Endodermal cell (in vitro differentiated cells): ENCODE measurements around the gene FRY. TPM values are rescaled to one million over a fixed set of nuclear protein-coding genes. Genes with fewer than 3 reads are reported as not detected.

Experiments used
- DNase-seq: peaks from one replicate; pipeline ENCODE4 v3.0.0-alpha.2; 2017
- H3K27ac ChIP-seq: 2 replicates; pipeline ENCODE4 v1.5.1; 2013; ENCODE audit warnings: mild to moderate bottlenecking, low read depth, low read length, moderate library complexity
- H3K27me3 ChIP-seq: 2 replicates; pipeline ENCODE4 v1.6.1; 2013; ENCODE audit warnings: mild to moderate bottlenecking, low read length, moderate library complexity; ENCODE audit not compliant: insufficient read depth, control insufficient read depth, poor library complexity, severe bottlenecking
- H3K36me3 ChIP-seq: 2 replicates; pipeline ENCODE4 v1.7.0; 2013; ENCODE audit warnings: mild to moderate bottlenecking, low read length, moderate library complexity; ENCODE audit not compliant: control insufficient read depth, insufficient read depth
- H3K4me1 ChIP-seq: one replicate; pipeline ENCODE4 v1.7.0; 2013; ENCODE audit warnings: low read length; ENCODE audit not compliant: control insufficient read depth, insufficient read depth
- H3K4me3 ChIP-seq: 2 replicates; pipeline ENCODE4 v1.5.1; 2013; ENCODE audit warnings: mild to moderate bottlenecking, low read length, moderate library complexity
- H3K9ac ChIP-seq: 2 replicates; pipeline ENCODE4 v1.6.1; 2013; ENCODE audit warnings: mild to moderate bottlenecking, low read length, moderate library complexity; ENCODE audit not compliant: poor library complexity, severe bottlenecking; ENCODE audit errors: extremely low read depth
- H3K9me3 ChIP-seq: 2 replicates; pipeline ENCODE4 v1.6.1; 2013; ENCODE audit warnings: mild to moderate bottlenecking, low read length, moderate library complexity; ENCODE audit not compliant: control insufficient read depth
- H3K27ac Mint-ChIP-seq: 2 replicates; pipeline ENCODE4 v1.8.0; 2020; ENCODE audit warnings: mixed read lengths
- H3K27me3 Mint-ChIP-seq: 2 replicates; pipeline ENCODE4 v1.8.0; 2021; ENCODE audit warnings: mild to moderate bottlenecking, mixed read lengths; ENCODE audit not compliant: insufficient read depth
- H3K36me3 Mint-ChIP-seq: 2 replicates; pipeline ENCODE4 v1.8.0; 2020; ENCODE audit warnings: low read depth, mixed read lengths
- H3K4me1 Mint-ChIP-seq: 2 replicates; pipeline ENCODE4 v1.8.0; 2020; ENCODE audit warnings: mixed read lengths
- H3K4me3 Mint-ChIP-seq: 2 replicates; pipeline ENCODE4 v1.8.0; 2020; ENCODE audit warnings: mild to moderate bottlenecking, moderate library complexity, mixed read lengths
- H3K9me3 Mint-ChIP-seq: 2 replicates; pipeline ENCODE4 v1.8.0; 2020; ENCODE audit warnings: mild to moderate bottlenecking, mixed read lengths
- CTCF ChIP-seq: fragments of 200-600 bp; sonication (generic); conservative IDR thresholded peaks from 2 replicates; pipeline ENCODE4 v1.5.0; 2021; ENCODE audit warnings: antibody characterized with exemption, mild to moderate bottlenecking
- WGBS, 2 experiments: methylation state at CpG; one replicate each; pipeline versions ENCODE4 v1.1.5 to v1.1.7; 2013; ENCODE audit warnings: missing lambda C conversion rate in 2 of 2, mixed read lengths in 1 of 2; ENCODE audit not compliant: insufficient coverage in 1 of 2, insufficient read length in 1 of 2; 5-methylcytosine and 5-hydroxymethylcytosine counted together
- total RNA-seq, 2 donors: library from RNA; stranded (reverse); fragmentation: NEBNext Ultra II Directional in 1 of 2; extraction: Animal tissue kit (Norgen Biotek cat#: 25700) in 1 of 2; gene quantifications; 2 replicates in 1 of 2; 3 replicates in 1 of 2; pipeline ENCODE4 v1.2.1, GENCODE V29; 2021

FRY gene
- total RNA-seq, 2 donors from 2014 or later = 20.1 to 30.8 TPM

- Histone ChIP-seq H3K36me3 (no peaks in the 10 kb centered on the region), H3K4me3 (no peak overlapping the region), H3K9ac (no peak overlapping the region), H3K4me1 (no peaks in the 10 kb centered on the region), H3K9me3 (peaks cover 8% of the 10 kb centered on the region), H3K27me3 (no peaks in the 10 kb centered on the region), H3K27ac (no peak overlapping the region)
- Mint-ChIP-seq H3K4me1 (no peaks in the 10 kb centered on the region), H3K4me3 (no peak overlapping the region), H3K36me3 (peaks cover 23% of the 10 kb centered on the region), H3K27me3 (no peaks in the 10 kb centered on the region), H3K9me3 (peaks cover 26% of the 10 kb centered on the region), H3K27ac (no peak overlapping the region)
- no peak for TF ChIP-seq CTCF
- WGBS, 2 experiments = 91 to 94% methylated on average over 4 of the region's 4 CpGs
- DNase-seq = no peak
Measured at GRCh38 chr13:32125751-32126150, 94.2 kb downstream of the FRY start.

GRCh38 chr13:32126278-32126677 lies 94.7 kb downstream of the FRY start:
- H3K4me1 Mint-ChIP-seq = no peaks in the 10 kb centered on the region
- peaks cover 21% of the 10 kb centered on the region for H3K9me3 Mint-ChIP-seq
- Histone ChIP-seq H3K9me3 (peaks cover 8% of the 10 kb centered on the region), H3K9ac (no peak overlapping the region), H3K27ac (no peak overlapping the region), H3K4me3 (no peak overlapping the region), H3K4me1 (no peaks in the 10 kb centered on the region), H3K27me3 (no peaks in the 10 kb centered on the region), H3K36me3 (no peaks in the 10 kb centered on the region)
- H3K27me3 Mint-ChIP-seq = no peaks in the 10 kb centered on the region
- no peak for DNase-seq
- no peak overlapping the region for H3K27ac Mint-ChIP-seq
- no peak overlapping the region for H3K4me3 Mint-ChIP-seq
- H3K36me3 Mint-ChIP-seq = peaks cover 18% of the 10 kb centered on the region
- TF ChIP-seq CTCF = no peak
- WGBS, 2 experiments = 91 to 94% methylated on average over 3 of the region's 3 CpGs

GRCh38 chr13:32126756-32127155 lies 95.2 kb downstream of the FRY start:
- Mint-ChIP-seq H3K4me1 (no peaks in the 10 kb centered on the region), H3K27ac (no peak overlapping the region), H3K9me3 (peaks cover 17% of the 10 kb centered on the region), H3K36me3 (peaks cover 16% of the 10 kb centered on the region), H3K27me3 (no peaks in the 10 kb centered on the region), H3K4me3 (no peak overlapping the region)
- Histone ChIP-seq H3K9me3 (peaks cover 8% of the 10 kb centered on the region), H3K27me3 (no peaks in the 10 kb centered on the region), H3K9ac (no peak overlapping the region), H3K27ac (no peak overlapping the region), H3K4me3 (no peak overlapping the region), H3K36me3 (no peaks in the 10 kb centered on the region), H3K4me1 (no peaks in the 10 kb centered on the region)
- no peak for DNase-seq
- no peak for TF ChIP-seq CTCF
